ENCODE data around the gene LCLAT1.

DNA sequence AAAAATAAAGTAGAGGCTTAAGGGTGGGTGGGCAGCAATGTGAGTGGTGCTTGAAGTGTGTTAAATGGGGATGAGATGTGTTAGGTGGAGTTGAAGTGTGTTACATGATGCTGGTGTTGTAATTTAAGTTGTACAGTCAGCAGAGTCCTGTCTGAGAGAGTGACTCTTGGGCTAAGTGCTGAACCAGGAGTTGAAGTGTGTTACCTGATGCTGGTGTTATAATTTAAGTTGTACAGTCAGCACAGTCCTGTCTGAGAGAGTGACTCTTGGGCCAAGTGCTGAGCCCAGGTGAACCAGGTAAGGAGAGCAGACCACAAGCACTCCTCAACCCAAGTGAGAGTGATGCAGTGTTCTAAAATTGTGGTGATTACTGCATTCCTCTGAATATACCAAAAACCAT lies 40.6 kb downstream of the LCLAT1 start:
- no peak for TF ChIP-seq SUZ12 (IDR thresholded peaks at IDR 0.05; ENCODE audit: extremely low read depth, insufficient read depth, insufficient read length)
- no peak for TF ChIP-seq ZNF274 (IDR thresholded peaks at IDR 0.05; ENCODE audit: low read depth, low read length)
- TF ChIP-seq YY1 (IDR thresholded peaks at IDR 0.05; ENCODE audit: insufficient read depth, insufficient read length) = no peak
